NCI-H1092 treated with DMSO at 0.1 percent for 48 hours (cell line): ENCODE results near the gene COMMD1.

Experiments used
- DNase-seq: peaks from one replicate; lab custom pipeline; 2025; lab: John Stamatoyannopoulos, UW

Gene COMMD1

DNA sequence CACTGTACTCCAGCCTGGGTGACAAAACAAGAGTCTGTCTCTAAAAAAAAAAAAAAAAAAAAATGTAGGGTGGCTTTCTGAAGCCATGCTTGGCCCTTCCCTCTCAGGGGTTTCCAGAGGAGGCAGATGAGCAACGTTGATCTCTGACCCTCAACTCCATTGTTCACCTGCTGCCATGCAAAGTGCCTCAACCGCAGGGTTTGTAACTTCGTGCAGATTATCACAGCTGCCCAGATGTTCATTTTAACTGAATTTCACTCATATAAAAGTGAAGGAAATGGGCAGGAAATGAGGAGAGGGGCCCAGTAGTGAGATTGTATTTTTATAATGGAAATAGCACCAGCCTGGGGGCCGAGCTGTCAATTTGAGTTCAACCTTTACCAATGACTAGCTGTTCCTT, 275.5 kb downstream of the COMMD1 start:
- no peak for DNase-seq

DNA sequence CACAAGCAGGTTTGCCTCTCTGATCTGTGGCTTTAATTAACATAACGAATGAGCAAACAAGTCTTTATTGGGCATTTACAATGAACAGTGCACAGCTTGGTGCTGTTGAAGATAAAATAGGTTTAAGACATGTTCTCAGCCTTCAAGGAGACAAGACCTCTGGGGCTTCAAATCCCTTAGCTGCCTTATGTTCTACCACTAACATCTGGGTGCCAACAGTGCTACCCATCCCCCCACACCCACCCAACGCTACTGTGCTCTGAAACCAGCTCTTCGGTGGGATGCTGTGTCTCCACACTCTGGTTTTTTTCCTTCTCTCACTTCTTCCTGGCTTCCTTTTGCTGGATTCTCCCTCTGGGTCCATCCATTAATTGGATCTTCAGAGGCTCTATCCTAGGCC, 276.4 kb downstream of the COMMD1 start:
- no peak for DNase-seq

DNA sequence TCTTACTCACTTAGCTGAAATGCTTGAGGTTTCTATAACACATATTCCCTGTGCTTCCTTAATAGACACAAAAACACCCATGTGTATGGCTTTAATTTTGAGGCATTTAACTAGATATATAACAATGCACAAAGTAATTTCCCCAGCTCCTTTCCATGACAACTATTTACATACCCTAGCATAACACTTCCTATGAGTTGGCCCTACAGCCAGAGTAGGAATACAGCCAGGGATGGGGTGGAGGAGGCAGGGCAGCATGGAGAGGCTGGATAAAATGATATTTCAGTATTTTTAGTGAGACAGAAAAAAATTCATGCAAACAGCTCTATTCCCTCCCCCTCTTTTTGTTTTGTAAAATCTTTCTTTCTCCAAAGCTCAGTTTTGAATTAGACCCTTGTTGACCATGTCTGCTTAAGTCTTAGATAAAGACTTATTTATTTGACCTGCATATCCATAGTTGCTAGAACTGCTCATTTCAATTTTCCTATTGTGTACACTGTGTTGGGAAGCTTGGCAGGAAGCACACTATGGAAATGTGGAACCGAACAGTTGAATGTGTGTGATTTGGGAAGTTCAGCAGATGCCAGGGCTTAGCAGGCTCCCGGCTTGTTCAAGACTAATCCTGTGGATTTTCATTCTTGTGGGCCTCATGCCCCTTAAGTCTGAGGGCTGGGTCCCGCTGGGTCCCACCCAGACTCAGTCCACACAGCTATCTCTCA, 279.2 kb downstream of the COMMD1 start:
- DNase-seq: no peak
